ENCODE measurements around the gene OSBPL5.

Gene OSBPL5

GRCh38 chr11:3148990-3149851 is 15.9 kb downstream of the OSBPL5 start:
- no peak for DNase-seq (ENCODE audit: low read depth in 3 of 3)

- no peak for DNase-seq (ENCODE audit: low read depth in 3 of 3)
Observed at GRCh38 chr11:3148255-3148989, 16.7 kb downstream of the OSBPL5 start.

- no peak for DNase-seq (ENCODE audit: low read depth in 3 of 3)
Observed at GRCh38 chr11:3147626-3148025, 17.5 kb downstream of the OSBPL5 start.

- no peak for DNase-seq (ENCODE audit: low read depth in 3 of 3)
Observed at GRCh38 chr11:3147257-3147619, 17.9 kb downstream of the OSBPL5 start.

- no peak for DNase-seq (ENCODE audit: low read depth in 3 of 3)
Observed at GRCh38 chr11:3146612-3147256, 18.4 kb downstream of the OSBPL5 start.

GRCh38 chr11:3145206-3145520 is 19.9 kb downstream of the OSBPL5 start:
- DNase-seq (ENCODE audit: low read depth in 3 of 3) = no peak

- no peak for DNase-seq (ENCODE audit: low read depth in 3 of 3)
Observed at GRCh38 chr11:3144296-3145205, 20.6 kb downstream of the OSBPL5 start.

GRCh38 chr11:3143136-3143880 is 21.8 kb downstream of the OSBPL5 start:
- no peak for DNase-seq (ENCODE audit: low read depth in 3 of 3)

GRCh38 chr11:3140291-3140603 is 24.9 kb downstream of the OSBPL5 start:
- DNase-seq (ENCODE audit: low read depth in 3 of 3) = no peak

GRCh38 chr11:3139481-3140290 is 25.4 kb downstream of the OSBPL5 start:
- no peak for DNase-seq (ENCODE audit: low read depth in 3 of 3)

GRCh38 chr11:3139086-3139440 is 26.0 kb downstream of the OSBPL5 start:
- no peak for DNase-seq (ENCODE audit: low read depth in 3 of 3)

- DNase-seq (ENCODE audit: low read depth in 3 of 3) = no peak
Observed at GRCh38 chr11:3138178-3139085, 26.7 kb downstream of the OSBPL5 start.

- no peak for DNase-seq (ENCODE audit: low read depth in 3 of 3)
Observed at GRCh38 chr11:3137486-3138177, 27.5 kb downstream of the OSBPL5 start.

- DNase-seq (ENCODE audit: low read depth in 3 of 3) = no peak
Observed at GRCh38 chr11:3136546-3137455, 28.3 kb downstream of the OSBPL5 start.

- no peak for DNase-seq (ENCODE audit: low read depth in 3 of 3)
Observed at GRCh38 chr11:3135481-3136440, 29.3 kb downstream of the OSBPL5 start.

GRCh38 chr11:3134651-3135480 is 30.2 kb downstream of the OSBPL5 start:
- no peak for DNase-seq (ENCODE audit: low read depth in 3 of 3)

Measured in stimulated activated CD4-positive, alpha-beta T cell treated with anti-CD3 and anti-CD28 coated beads, TNF-alpha, amount 100 ng/mL, for 24 hours (primary cell).